IMR-90 (cell line): ENCODE measurements around the gene GSPT1. TPM values are rescaled to one million over a fixed set of nuclear protein-coding genes. Genes with fewer than 3 reads are reported as not detected.

Source experiments
- ATAC-seq: fragments of 200-7000 bp; cut with Tn5 transposase; 2 replicates; pipeline ENCODE4 v1.9.1; 2020; ENCODE audit warnings: low read depth, mild to moderate bottlenecking, moderate library complexity
- BruUV-seq: library from RNA; stranded (reverse); fragments of 400-500 nt; replicated peaks from 2 replicates; lab custom pipeline; 2021; lab: Mats Ljungman, UMichigan
- CTCF ChIA-PET: fragments of 300-600 bp; formaldehyde crosslinking; extraction: SDS; loops from one replicate; lab custom pipeline; 2021; ENCODE audit warnings: antibody characterized with exemption; lab: Yijun Ruan, JAX
- POLR2A ChIA-PET: fragments of 300-600 bp; sonication (Branson Sonifier 250); formaldehyde crosslinking; loops from one replicate; lab custom pipeline; 2022; ENCODE audit warnings: antibody characterized with exemption; ENCODE audit not compliant: unreplicated experiment; lab: Charles Lee
- DNase-seq: peaks from one replicate; pipeline ENCODE4 v3.0.0; 2013
- H2AFZ ChIP-seq: replicated peaks from 2 replicates; pipeline ENCODE3; 2013; ENCODE audit warnings: low read length, mild to moderate bottlenecking; ENCODE audit not compliant: poor library complexity
- H2AK5ac ChIP-seq: 2 replicates; pipeline ENCODE4 v1.6.1; 2013; ENCODE audit warnings: low read depth, low read length, inconsistent platforms
- H2AK9ac ChIP-seq: replicated peaks from 2 replicates; pipeline ENCODE3; 2013; ENCODE audit warnings: mild to moderate bottlenecking, low read depth, low read length, moderate library complexity; ENCODE audit not compliant: poor library complexity
- H2BK120ac ChIP-seq: 2 replicates; pipeline ENCODE4 v1.6.1; 2013; ENCODE audit warnings: low read depth, low read length, inconsistent platforms
- H2BK15ac ChIP-seq: 3 replicates; pipeline ENCODE4 v1.6.1; 2013; ENCODE audit warnings: low read depth, low read length, inconsistent platforms
- H2BK20ac ChIP-seq: 2 replicates; pipeline ENCODE4 v1.6.1; 2013; ENCODE audit warnings: low read depth, mild to moderate bottlenecking, inconsistent platforms, low read length, moderate library complexity
- H2BK5ac ChIP-seq: 2 replicates; pipeline ENCODE4 v1.6.1; 2013; ENCODE audit warnings: mild to moderate bottlenecking, low read depth, low read length, inconsistent platforms; ENCODE audit not compliant: poor library complexity, severe bottlenecking
- H3K14ac ChIP-seq: replicated peaks from 2 replicates; pipeline ENCODE4 v1.6.1; 2013; ENCODE audit warnings: low read depth, low read length, inconsistent platforms
- H3K18ac ChIP-seq: 2 replicates; pipeline ENCODE4 v1.6.1; 2013; ENCODE audit warnings: low read depth, low read length, control low read depth
- H3K23ac ChIP-seq: 2 replicates; pipeline ENCODE4 v1.6.1; 2013; ENCODE audit warnings: low read depth, low read length, inconsistent platforms
- H3K27ac ChIP-seq: 2 replicates; pipeline ENCODE4 v1.5.1; 2013; ENCODE audit warnings: mild to moderate bottlenecking, control low read depth, low read length; ENCODE audit not compliant: insufficient read depth
- H3K27me3 ChIP-seq: 2 replicates; pipeline ENCODE4 v1.6.1; 2013; ENCODE audit warnings: low read length; ENCODE audit not compliant: control insufficient read depth, insufficient read depth
- H3K36me3 ChIP-seq: 2 replicates; pipeline ENCODE4 v1.6.1; 2013; ENCODE audit warnings: low read length, mixed read lengths; ENCODE audit not compliant: control insufficient read depth, insufficient read depth
- H3K4ac ChIP-seq: 2 replicates; pipeline ENCODE4 v1.6.1; 2013; ENCODE audit warnings: low read depth, low read length, inconsistent platforms
- H3K4me1 ChIP-seq: 2 replicates; pipeline ENCODE4 v1.6.1; 2013; ENCODE audit warnings: low read length, mixed read lengths; ENCODE audit not compliant: control insufficient read depth, insufficient read depth
- H3K4me2 ChIP-seq: 2 replicates; pipeline ENCODE4 v1.6.1; 2013; ENCODE audit warnings: low read depth, mild to moderate bottlenecking, control low read depth, low read length, moderate library complexity
- H3K4me3 ChIP-seq: 2 replicates; pipeline ENCODE4 v1.5.1; 2013; ENCODE audit warnings: low read depth, mild to moderate bottlenecking, control low read depth, low read length, moderate library complexity; ENCODE audit not compliant: insufficient read depth
- H3K56ac ChIP-seq: 2 replicates; pipeline ENCODE4 v1.6.1; 2013; ENCODE audit warnings: low read length, inconsistent platforms; ENCODE audit not compliant: insufficient read depth; ENCODE audit errors: extremely low read depth
- H3K79me1 ChIP-seq, 2 experiments: 2 replicates each; pipeline ENCODE4 v1.6.1; 2013; ENCODE audit warnings: low read length in 2 of 2, inconsistent platforms in 1 of 2, low read depth in 1 of 2
- H3K9ac ChIP-seq: 2 replicates; pipeline ENCODE4 v1.6.1; 2013; ENCODE audit warnings: low read depth, low read length, control low read depth
- H3K9me1 ChIP-seq: 2 replicates; pipeline ENCODE4 v1.6.1; 2013; ENCODE audit warnings: low read length, inconsistent platforms; ENCODE audit not compliant: insufficient read depth
- H3K9me3 ChIP-seq: 2 replicates; pipeline ENCODE4 v1.6.1; 2013; ENCODE audit warnings: low read length; ENCODE audit not compliant: control insufficient read depth, insufficient read depth
- H4K20me1 ChIP-seq: 2 replicates; pipeline ENCODE4 v1.6.1; 2013; ENCODE audit warnings: low read length, inconsistent platforms; ENCODE audit not compliant: insufficient read depth
- H4K5ac ChIP-seq: 2 replicates; pipeline ENCODE4 v1.6.1; 2013; ENCODE audit warnings: mild to moderate bottlenecking, low read depth, low read length, control low read depth
- H4K8ac ChIP-seq, 2 experiments: 2 replicates each; pipeline ENCODE4 v1.6.1; 2013; ENCODE audit warnings: low read depth in 2 of 2, low read length in 2 of 2, control low read depth in 1 of 2, inconsistent platforms in 1 of 2
- H4K91ac ChIP-seq: 2 replicates; pipeline ENCODE4 v1.6.1; 2013; ENCODE audit warnings: low read depth, low read length, inconsistent platforms; ENCODE audit not compliant: insufficient read depth
- CEBPB ChIP-seq: IDR thresholded peaks from 2 replicates; pipeline ENCODE4 v1.6.1; 2012; ENCODE audit warnings: low read depth, low read length, improper control_type of control experiment
- FOS ChIP-seq: fragments of 150-350 bp; IDR thresholded peaks from 2 replicates; pipeline ENCODE4 v1.6.1; 2016; ENCODE audit warnings: low read depth, low read length
- MAFK ChIP-seq: IDR thresholded peaks from 2 replicates; pipeline ENCODE4 v1.6.1; 2012; ENCODE audit warnings: low read depth, low read length, improper control_type of control experiment
- MXI1 ChIP-seq: IDR thresholded peaks from 2 replicates; pipeline ENCODE4 v1.6.1; 2012; ENCODE audit warnings: low read depth, mild to moderate bottlenecking, low read length, moderate library complexity, borderline replicate concordance
- POLR2A ChIP-seq: IDR thresholded peaks from 2 replicates; pipeline ENCODE4 v1.6.1; 2012; ENCODE audit warnings: mild to moderate bottlenecking, low read depth, low read length
- RCOR1 ChIP-seq: IDR thresholded peaks from 2 replicates; pipeline ENCODE4 v1.6.1; 2012; ENCODE audit warnings: mild to moderate bottlenecking, low read length, improper control_type of control experiment; ENCODE audit not compliant: insufficient replicate concordance
- USF2 ChIP-seq: fragments of 150-350 bp; IDR thresholded peaks from 2 replicates; pipeline ENCODE4 v1.6.1; 2017; ENCODE audit warnings: mild to moderate bottlenecking, antibody characterized with exemption, low read length, low read depth
- WGBS, 2 experiments: methylation state at CpG; one replicate each; pipeline versions ENCODE4 v1.1.5 to v1.1.7; 2013; ENCODE audit warnings: missing lambda C conversion rate in 2 of 2; ENCODE audit not compliant: insufficient read length in 1 of 2; ENCODE audit errors: extremely low coverage in 2 of 2; 5-methylcytosine and 5-hydroxymethylcytosine counted together
- dilution Hi-C: fragments of 300-500 bp; cut with HindIII; formaldehyde crosslinking; loops from one replicate; pipeline ENCODE4 v1.14.3; 2018; ENCODE audit warnings: low sequenced_read_pairs; ENCODE audit not compliant: unreplicated experiment
- in situ Hi-C: fragments of 300-500 bp; cut with MboI; formaldehyde crosslinking; loops from 3 replicates; pipeline ENCODE4 v1.14.3; 2019; ENCODE audit warnings: low sequenced_read_pairs, inconsistent platforms, mixed read lengths
- intact Hi-C: fragments of 100-400 bp; cut with micrococcal nuclease; formaldehyde crosslinking; loops from 2 replicates; pipeline ENCODE4 v1.10.0; 2022
- polyA plus RNA-seq, 3 experiments: library from polyadenylated mRNA; depleted of rRNA; stranded (reverse); fragments of >200 nt; gene quantifications; 2 replicates each; pipeline ENCODE4 v1.2.3, GENCODE V29; 2012; ENCODE audit warnings: low replicate concordance in 1 of 3
- total RNA-seq: library from RNA; depleted of rRNA; stranded (reverse); fragments of >200 nt; gene quantifications from 2 replicates; pipeline ENCODE4 v1.2.3, GENCODE V29; 2012

The GSPT1 gene
- total and polyA plus RNA-seq, 2 of the 4 experiments (the other 2 are of a cell fraction), result 76.3 to 84.8 TPM

DNA sequence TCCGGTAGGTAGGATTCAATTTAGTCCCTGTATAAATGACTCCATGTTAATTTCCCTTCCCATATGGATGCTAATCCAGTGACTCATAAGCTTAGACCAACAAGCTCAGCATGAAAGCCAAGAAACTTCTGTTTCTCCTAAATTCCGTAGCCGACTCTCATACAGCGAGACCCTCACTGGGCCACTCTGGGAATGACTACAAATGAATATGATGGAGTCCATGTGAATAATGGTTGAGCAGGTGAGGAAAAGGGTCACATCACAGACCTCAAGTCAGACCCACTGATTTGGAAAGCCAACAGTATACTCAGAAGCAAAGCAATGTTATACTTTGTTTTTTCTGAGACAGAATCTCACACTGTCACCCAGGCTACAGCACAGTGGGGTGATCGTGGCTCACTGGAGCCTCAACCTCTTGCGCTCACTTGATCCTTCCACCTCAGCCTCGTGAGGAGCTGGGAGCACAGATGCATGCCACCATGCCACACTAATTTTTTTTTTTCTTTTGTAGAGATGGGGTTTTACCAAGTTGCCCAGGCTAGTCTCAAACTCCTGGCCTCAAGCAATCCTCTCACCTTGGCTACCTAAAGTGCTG, 79.0 kb downstream of the GSPT1 start:
- BruUV-seq, result no TSS peak
- Histone ChIP-seq H3K9me1 (peaks cover 10% of the 10 kb centered on the region), H2AFZ (no peak overlapping the region), H2BK5ac (peak overlapping the region; percentile 16), H2AK9ac (no peak overlapping the region), H2BK120ac (peak overlapping the region; percentile 20), H4K5ac (no peak overlapping the region), H2BK20ac (no peak overlapping the region), H3K56ac (no peak overlapping the region), H4K20me1 (peaks cover 11% of the 10 kb centered on the region), H3K4me2 (peak overlapping the region; percentile 27; the same call in 1 of the 2 replicates), H2AK5ac (peak overlapping the region; percentile 39; the same call in 1 of the 2 replicates), H3K9ac (no peak overlapping the region), H3K4me3 (no peak overlapping the region), H4K91ac (no peak overlapping the region), H3K79me1 (peaks cover 6 to 9% of the 10 kb centered on the region in 2 experiments; a peak in 2 of 4 replicates), H3K9me3 (no peaks in the 10 kb centered on the region), H3K4me1 (peaks cover 14% of the 10 kb centered on the region), H3K14ac (0 out of 2 replicates have a peak overlapping the region, but pooled peaks have one; percentile 7), H3K23ac (peak overlapping the region; percentile 58; the same call in 1 of the 2 replicates), H3K18ac (no peak overlapping the region), H3K4ac (peak overlapping the region; percentile 3; the same call in 1 of the 2 replicates), H4K8ac (0 out of 4 replicates have a peak overlapping the region, but pooled peaks of 1 of the 2 experiments have one; percentile 10), H2BK15ac (no peak overlapping the region), H3K27me3 (no peaks in the 10 kb centered on the region), H3K36me3 (peaks cover 38% of the 10 kb centered on the region), H3K27ac (0 out of 2 replicates have a peak overlapping the region, but pooled peaks have one; percentile 25)
- POLR2A ChIA-PET, result no interaction called here
- dilution Hi-C loops, result no loop called here
- intact Hi-C loops, result no loop called here
- CTCF ChIA-PET, result no interaction called here
- WGBS, 2 experiments, result no CpG with 5 or more reads among the region's 7 CpGs
- DNase-seq (peak; percentile 87), ATAC-seq (peak; percentile 69)
- in situ Hi-C loops, result no loop called here
- no peak for TF ChIP-seq POLR2A
- TF ChIP-seq FOS, result peak; percentile 33; the same call in 1 of the 2 replicates
- TF ChIP-seq RCOR1, result no peak
- no peak for TF ChIP-seq USF2
- TF ChIP-seq CEBPB, result no peak
- no peak for TF ChIP-seq MAFK
- TF ChIP-seq MXI1, result no peak
